Right renal pelvis (tissue), 4 donors: ENCODE measurements around the gene WDR72. TPM values are rescaled to one million over a fixed set of nuclear protein-coding genes. Genes with fewer than 3 reads are reported as not detected.
A peak's percentile ranks its signal among the peaks of the same experiment; 100 is the strongest.
"Not testable (repeated sequence)": the region's sequence is repeated elsewhere in the genome, so short reads cannot be mapped to it uniquely, and the experiment has no call there.

Experiments used
- DNase-seq, 4 donors: peaks; one replicate each; pipeline ENCODE4 v3.0.0-alpha.2; 2013; ENCODE audit warnings: low read depth in 4 of 4, low spot score in 3 of 4, missing footprints in 1 of 4
- polyA plus RNA-seq, 4 donors: library from polyadenylated mRNA; unstranded; fragments of 120-200 nt; gene quantifications; one replicate each; pipeline ENCODE4 v1.2.1, GENCODE V29; 2013; ENCODE audit not compliant: insufficient read length in 4 of 4

The WDR72 gene
- polyA plus RNA-seq, 4 donors: 62.4 to 82.8 (median 74.3) TPM

DNA sequence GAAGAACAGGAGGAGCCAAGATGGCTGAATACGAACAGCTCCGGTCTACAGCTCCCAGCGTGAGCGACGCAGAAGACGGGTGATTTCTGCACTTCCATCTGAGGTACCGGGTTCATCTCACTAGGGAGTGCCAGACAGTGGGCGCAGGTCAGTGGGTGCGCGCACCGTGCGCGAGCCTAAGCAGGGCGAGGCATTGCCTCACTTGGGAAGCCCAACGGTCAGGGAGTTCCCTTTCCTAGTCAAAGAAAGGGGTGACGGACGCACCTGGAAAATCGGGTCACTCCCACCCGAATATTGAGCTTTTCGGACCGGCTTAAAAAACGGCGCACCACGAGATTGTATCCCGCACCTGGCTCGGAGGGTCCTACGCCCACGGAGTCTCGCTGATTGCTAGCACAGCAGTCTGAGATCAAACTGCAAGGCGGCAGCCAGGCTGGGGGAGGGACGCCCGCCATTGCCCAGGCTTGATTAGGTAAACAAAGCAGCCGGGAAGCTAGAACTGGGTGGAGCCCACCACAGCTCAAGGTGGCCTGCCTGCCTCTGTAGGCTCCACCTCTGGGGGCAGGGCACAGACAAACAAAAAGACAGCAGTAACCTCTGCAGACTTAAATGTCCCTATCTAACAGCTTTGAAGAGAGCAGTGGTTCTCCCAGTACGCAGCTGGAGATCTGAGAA lies 218.7 kb downstream of the WDR72 start:
- DNase-seq: not testable (repeated sequence)

DNA sequence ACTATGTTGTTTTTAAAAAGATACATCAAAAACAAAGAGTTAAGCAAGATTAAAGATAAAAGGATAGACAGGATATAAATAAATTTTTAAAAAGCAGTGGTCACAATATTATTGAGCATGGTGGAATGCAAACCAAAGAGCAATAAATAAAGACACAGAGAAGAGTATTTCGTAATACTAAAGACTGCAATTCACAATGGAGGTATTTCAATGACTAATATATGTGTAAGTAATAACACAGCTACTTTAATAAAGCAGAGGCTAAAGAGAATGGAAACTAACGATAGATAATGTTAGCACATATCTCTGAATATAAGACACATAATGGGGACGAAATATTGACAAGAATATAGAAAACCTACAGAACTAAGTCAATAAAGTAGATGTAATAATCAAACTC lies 219.6 kb downstream of the WDR72 start:
- no peak for DNase-seq

DNA sequence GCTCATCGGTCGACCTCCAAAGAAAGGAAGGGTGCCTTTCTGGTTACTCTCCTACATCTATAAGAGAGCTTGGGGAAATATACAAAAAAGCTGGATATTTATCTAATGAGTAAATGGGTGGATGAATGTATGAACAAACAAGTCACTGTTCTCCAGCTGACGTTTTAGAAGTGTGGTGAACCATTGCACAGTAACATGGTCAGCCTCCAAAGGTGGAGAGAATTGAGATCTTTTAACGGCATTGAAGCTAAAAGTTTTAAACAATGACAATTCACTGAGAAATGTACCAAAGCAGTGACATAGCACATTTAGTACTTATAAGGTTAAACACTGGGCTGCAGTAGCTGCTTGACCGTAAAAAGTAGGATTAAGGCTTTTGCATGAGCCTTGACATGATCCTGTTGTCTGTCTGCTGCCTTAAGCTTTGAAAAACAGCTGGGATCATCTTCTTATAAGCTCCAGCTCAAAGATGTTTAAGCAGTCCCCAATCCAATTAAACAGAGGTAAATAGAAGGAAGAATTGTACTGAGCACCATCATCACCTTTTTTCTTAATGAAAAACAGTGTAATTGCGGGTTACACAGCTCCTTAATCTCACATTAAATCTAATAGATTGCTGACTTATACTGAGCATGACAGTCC lies 222.9 kb downstream of the WDR72 start:
- DNase-seq: no peak

DNA sequence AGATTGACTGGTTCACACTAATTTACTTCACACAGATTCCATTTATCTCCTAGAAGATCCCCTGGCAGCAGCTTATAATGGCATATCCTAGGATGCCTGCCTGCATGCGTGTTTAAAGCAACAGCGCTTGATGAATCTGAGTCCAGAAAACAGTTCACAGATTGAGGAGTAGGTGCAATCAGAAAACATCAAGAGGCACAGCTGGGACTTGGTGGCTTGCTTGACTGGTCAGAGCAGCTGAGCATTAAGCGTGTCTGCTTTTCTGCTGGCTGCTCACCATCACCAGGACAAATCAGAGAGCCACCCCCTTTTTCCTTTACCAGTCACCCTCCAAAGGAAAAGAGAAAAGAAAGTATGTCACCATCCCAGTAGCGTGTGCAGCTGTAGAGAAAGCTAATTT lies 223.6 kb downstream of the WDR72 start:
- no peak for DNase-seq

DNA sequence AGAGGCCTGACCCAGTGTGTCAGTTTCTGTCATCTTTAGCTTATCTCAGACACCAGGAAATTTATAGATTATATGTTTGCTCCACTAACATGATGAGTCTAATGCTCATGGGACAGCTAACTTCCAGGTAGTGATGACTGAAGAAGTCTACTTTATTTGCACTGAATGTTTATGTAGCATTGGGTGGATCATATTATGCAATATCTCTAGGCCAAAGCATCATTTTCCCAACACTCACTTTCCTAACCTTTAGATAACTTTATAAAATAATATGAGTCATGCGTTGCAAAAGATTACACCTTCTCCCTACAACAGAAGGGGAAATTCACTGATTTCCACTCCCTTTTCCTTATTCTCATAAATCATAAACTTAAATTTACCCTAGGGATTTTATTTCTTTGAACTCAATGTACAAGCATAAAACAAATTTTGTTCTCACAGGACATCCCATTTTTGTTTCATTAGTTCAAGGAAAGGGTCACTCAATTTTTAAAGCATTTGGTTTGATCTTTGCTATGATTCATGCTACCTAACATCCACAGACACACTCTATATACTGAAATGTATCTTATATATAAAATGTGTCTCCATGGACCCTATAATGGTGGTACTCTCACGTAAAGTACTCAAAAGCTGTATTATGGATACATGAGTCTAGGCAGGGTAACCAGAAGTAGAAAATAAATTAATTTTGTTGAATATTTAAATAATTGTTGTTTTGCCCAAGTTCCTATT lies 225.2 kb downstream of the WDR72 start:
- DNase-seq: no peak

DNA sequence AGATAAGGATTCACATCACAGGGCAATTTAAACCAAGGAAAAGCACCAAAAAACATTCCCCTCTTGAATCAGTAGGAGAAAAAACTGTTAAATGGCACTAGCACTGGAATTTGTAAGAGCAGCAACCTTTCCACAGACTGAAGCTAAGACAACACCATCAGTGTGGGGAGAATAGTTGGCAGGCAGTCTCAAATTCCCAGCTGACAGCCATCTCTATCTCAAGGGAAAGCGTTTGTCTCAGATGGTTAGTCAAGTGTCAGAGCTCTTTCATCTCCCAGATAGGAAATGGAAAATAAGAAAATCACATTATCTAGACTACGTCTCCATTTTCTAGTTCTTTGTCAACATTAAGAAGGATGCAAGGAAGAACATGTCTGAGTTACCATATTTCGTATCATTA lies 228.7 kb downstream of the WDR72 start:
- peak in 3 of 4 donors; percentile 27 to 40 (median 31) for DNase-seq

DNA sequence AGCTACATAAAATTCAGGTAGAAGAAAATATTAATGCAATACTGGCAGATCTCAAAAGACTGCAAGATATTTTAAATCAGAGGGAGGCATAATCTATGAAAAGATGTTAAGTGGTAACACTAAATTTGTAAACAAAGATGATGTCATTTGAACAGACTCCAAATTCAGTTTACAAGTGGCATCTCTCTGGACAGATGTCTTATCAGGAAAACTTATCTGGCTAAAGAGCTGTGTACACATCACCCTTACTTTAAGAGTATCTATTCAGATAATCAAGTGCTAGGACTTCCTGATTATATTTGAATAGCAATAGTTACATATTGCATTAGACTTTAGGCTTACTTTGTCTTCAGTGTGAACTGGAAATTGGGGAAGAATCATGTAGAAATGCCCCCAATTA lies 231.5 kb downstream of the WDR72 start:
- DNase-seq: no peak

DNA sequence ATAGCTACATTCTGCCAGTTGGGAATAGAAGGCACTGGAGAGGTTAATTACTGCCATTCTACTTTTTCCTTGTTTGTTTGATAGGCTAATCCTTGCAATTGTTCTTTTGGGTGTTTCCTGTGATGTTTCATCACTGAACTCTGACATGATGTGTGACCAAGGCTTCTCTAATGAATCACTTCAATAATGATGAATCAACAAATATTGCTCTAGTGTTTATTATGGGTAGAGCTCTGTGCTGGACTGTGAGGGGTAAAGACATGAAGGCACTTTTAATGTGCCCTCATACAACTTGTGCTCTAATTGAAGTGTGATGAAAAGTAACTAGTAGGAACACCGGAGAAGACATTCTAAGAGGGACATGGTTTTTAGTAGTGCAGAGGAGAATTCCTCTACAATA lies 233.6 kb downstream of the WDR72 start:
- no peak for DNase-seq

DNA sequence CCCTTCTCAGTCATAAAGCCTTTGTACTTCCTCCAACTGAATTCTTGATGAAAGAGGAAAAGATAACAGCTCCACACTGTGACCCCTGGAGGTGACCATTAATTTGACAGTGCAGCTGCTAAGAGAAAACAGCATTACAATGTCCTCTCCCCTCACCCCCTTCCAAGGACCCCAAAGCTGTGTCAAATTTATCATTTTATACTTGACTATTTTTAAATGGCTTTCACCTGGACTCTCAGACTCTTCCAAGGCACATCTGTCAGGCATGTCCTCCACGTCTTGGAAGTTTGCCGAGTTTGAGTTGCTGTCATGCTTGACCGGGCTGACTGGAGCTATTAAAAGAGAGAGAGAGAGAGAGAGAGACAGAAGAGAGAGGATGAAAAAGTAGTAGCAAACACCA lies 236.5 kb downstream of the WDR72 start:
- peak; percentile 38 to 78 (median 63) for DNase-seq

DNA sequence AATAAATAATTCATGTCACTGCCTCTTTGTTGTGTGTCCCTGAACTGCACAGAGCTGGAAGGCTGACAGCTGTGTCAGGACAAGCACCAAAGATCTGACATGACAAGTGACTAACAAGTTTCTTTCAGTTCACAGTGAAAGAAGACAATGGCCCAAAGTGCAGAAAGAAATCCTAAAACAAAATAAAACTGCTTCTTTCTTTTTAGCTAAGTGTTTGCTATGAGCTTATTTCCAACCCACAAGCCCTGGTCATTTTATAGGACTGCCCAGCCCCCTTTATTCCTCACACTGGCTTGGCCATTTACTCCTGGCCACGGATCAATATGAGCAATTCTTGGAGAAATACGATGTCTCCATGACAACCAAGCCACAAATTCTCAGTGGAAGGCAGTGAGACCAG lies 238.5 kb downstream of the WDR72 start:
- no peak for DNase-seq

DNA sequence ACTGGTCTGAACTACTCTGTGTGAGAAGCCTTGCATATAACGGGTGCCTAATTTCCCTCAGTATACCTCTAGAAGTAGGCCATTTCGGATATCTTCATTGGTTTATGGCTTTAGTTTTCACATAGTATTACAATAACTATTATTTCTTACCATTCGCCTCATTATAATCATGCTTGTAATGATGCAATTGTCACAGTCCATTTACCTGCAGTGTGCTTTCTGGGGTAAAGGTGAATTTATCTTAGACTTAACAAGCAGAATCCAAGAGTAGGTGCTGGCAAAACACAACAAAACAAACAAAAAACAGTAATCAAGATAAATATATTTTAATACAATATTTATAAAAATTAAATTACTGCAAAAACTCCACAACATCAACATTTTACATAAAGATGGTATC lies 246.0 kb downstream of the WDR72 start:
- DNase-seq: no peak

DNA sequence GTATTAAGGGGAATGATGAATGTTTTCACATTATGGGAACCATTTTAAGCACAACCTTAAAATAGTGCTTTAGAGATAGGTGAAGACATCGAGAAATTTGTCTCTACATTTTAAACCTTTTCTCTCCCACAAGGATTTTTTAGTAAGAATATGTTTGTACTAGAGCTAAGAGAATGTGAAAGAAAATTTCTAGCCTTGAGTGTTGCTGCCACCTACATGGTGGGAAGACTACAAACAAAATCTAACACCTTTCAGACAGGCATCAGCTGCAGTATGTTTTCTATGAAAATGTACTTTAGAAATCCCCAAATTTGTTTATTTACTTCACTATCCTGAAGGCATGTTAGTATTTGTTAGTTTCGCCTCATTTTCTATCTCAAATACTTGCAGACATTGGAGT lies 247.4 kb downstream of the WDR72 start:
- DNase-seq: no peak

DNA sequence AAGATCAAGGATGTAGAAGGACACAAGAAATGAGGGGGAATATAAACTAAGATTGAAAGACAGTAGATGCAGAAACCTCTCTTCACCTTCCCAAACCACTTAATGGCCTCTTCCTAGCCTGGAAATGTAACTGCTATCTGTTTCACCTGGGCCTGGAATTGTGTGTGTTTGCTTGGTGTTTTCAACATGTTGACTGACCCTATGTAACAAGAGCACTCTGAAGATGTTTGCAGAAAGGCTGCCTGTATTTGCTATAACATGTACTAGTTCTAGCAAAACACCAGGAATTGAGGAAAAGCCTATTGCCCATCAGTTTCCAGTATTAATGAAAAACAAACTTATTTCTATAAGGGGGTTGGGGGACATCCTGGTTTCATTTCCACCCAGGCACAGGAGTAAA lies 248.3 kb downstream of the WDR72 start:
- DNase-seq: no peak

DNA sequence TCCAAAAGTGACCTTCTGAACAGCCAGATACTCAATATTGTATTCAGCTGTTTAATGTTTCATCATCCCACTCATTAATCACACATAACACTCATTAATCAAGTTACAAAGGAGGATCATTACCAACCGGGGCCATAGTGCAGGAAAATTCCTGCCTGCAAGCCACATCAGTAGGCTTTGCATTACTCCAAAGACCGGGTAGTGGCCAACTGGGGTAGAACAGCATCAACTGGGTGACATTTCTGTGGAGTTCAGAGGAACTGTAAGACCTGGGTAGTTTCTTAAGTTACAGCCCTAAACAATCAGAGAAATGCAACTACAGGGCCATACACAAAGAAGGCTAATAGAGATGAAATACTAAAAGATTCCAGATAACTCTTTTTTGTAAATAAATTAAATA lies 253.1 kb downstream of the WDR72 start:
- DNase-seq: no peak

DNA sequence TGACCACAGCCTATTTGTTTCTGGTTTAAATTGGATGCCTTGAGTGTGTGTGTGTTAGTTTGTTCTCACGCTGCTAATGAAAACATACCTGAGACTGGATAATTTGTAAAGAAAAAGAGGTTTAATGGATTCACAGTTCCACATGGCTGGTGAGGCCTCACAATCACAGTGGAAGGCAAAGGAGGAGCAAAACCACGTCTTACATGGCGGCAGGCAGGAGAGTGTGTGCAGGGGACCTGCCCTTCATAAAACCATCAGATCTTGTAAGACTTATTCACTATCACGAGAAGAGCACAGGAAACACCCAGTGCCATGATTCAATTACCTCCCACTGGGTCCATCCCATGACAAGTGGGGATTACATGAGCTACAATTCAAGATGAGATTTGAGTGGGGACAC lies 260.5 kb downstream of the WDR72 start:
- DNase-seq: no peak

DNA sequence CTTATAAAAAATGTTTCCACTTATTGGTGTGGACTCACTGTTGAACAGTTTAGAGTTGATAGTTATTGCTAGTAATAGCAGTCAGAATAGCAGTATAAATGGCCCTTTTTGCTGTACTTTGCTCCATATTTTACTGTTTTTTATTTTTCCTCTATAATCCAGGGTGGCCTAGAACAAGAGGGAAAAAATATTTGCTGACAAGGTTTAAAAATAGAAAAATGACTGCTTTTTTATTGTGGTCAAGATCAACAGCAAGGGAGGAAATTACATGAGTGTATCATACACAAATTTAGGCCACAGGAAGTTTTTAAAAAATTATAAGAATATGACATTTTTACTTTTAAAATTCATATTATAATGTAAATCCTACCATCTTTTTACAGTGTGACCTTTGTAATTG lies 269.1 kb downstream of the WDR72 start:
- no peak for DNase-seq

DNA sequence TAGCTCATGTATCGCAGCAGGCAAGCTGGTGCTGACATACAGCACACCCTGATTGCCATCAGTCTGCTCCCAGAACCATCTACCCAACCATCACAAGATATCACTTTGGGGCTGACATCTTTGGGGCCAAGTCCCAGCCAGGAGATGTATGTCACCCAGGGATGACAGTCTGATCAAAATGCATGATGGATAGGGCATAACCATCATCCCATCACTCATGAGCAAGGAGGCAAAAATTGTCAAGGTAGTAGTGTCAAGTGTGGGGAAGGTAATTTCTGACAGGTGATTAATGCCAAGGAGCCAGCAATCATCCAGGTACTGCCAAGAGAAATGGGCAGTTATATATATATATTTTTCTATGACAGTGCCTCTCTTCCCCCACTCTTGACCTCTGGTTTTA lies 277.4 kb downstream of the WDR72 start:
- no peak for DNase-seq

DNA sequence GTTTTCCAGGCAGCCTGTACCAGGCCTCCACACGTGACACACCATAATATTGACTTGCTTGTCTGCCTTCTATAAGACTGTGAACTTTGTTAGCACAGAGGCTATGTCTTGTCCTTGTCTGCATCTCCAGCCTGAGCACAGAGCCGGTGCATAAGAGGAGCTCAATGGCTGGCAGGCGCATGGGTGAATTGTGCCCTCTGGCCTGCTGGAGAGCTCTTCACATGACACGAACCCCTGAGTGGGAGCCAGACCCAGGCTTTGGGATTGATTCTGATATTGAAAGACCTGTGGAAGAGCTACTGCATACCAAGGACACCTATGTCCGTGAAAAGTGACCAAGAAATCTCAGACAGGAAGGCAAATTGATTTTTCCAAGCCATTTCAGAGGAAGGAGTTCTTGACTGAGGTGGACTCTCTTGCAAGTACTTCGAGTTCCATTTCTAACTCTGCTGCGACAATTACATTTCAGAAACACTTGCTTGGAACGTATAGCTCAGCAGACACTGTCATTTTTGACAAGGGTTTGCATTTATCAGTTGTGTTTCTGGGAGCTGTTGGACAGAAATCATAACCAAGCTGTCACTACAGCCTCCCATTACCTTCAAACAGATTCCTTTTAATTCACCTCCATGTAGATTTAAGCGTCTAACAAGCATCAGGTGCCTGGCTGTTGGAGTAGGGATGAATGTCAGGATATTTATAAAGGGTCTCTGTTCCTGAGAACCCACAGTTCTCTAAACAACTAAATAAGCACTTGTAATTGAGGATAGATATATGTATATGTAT lies 281.3 kb downstream of the WDR72 start:
- no peak for DNase-seq

DNA sequence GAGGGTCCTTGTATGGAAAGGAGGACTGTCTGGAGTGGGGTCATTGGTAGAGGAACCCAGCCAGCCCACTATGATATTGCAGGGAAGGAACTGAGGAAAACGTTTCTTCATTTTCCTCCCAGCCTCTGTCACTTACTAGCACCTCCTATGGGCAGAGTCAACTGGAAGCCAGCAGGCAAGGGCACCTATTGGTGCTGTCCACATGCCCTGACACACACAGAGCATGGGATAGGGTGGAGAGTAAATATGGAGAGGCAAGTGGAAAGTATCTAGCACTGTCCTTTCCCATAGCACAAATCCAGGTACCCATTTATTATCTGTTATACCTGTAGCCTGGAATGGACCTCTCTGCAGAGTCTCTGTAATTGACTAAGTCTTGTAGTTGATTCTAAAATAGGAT lies 285.6 kb downstream of the WDR72 start:
- no peak for DNase-seq

DNA sequence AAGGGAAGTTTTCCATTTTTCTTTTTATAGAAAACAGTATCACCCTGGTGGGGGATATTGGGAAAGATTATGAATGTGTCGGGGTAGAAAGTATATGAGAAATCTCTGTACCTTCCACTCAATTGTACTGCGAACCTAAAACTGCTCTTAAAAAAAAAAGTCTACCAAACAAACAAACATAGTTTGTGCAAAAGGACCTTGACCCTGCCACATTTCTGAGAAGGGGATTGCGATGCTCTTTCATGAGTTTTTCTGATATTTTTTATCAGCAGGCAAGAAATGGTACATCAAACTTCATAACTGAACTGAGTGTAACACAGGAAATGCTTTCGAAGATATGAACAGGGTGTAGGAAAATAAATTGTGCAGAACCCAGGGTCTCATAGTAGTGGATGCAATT lies 286.0 kb downstream of the WDR72 start:
- no peak for DNase-seq

DNA sequence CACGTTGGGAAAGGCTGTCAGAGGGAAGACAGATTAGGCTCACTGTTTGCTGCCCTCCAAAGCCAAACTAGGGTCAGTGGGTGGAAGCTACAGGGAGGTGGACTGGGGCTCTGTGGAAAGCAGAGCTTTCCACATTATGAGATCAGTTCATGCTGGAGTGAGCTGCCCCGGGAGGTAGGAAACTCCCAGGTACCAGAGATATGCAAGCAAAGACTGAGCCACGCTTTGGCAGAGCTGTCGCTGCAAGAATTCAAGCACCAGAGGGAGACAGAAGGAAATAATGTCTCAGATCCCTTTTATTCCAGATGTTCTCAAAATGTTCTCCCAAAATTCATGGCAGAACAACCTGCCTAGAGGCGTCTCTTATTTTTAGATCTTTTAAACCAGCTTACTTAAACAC lies 286.6 kb downstream of the WDR72 start:
- DNase-seq: no peak
